Astrocyte (in vitro differentiated cells and primary cell): ENCODE results near the gene APP.

ENCODE experiments used
- EZH2 ChIP-seq: IDR thresholded peaks from 2 replicates; pipeline ENCODE4 v1.6.1; 2012; ENCODE audit warnings: mild to moderate bottlenecking, low read length, inconsistent platforms; ENCODE audit not compliant: insufficient read depth
- TF ChIP-seq, protein P1 (sequence below): IDR thresholded peaks from 2 replicates; pipeline ENCODE4 v1.5.1; 2011; ENCODE audit warnings: low read depth, mild to moderate bottlenecking, inconsistent platforms, low read length, moderate library complexity; ENCODE audit not compliant: insufficient read depth

- TF ChIP-seq, protein P1, sequence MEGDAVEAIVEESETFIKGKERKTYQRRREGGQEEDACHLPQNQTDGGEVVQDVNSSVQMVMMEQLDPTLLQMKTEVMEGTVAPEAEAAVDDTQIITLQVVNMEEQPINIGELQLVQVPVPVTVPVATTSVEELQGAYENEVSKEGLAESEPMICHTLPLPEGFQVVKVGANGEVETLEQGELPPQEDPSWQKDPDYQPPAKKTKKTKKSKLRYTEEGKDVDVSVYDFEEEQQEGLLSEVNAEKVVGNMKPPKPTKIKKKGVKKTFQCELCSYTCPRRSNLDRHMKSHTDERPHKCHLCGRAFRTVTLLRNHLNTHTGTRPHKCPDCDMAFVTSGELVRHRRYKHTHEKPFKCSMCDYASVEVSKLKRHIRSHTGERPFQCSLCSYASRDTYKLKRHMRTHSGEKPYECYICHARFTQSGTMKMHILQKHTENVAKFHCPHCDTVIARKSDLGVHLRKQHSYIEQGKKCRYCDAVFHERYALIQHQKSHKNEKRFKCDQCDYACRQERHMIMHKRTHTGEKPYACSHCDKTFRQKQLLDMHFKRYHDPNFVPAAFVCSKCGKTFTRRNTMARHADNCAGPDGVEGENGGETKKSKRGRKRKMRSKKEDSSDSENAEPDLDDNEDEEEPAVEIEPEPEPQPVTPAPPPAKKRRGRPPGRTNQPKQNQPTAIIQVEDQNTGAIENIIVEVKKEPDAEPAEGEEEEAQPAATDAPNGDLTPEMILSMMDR: no peak
- TF ChIP-seq EZH2: no peak
Observed at GRCh38 chr21:26171258-26172100, 909 bp upstream of the APP start.
